H1 (cell line): ENCODE results near the gene CAMSAP1. TPM values are rescaled to one million over a fixed set of nuclear protein-coding genes. Genes with fewer than 3 reads are reported as not detected.

Experiments
- CTCF ChIA-PET: fragments of 300-600 bp; sonication (Branson Sonifier 250); formaldehyde crosslinking; loops from one replicate; lab custom pipeline; 2021; ENCODE audit not compliant: partially characterized antibody; lab: Charles Lee
- POLR2A ChIA-PET: fragments of 300-600 bp; sonication (Branson Sonifier 250); formaldehyde crosslinking; loops from one replicate; lab custom pipeline; 2021; ENCODE audit warnings: inconsistent platforms; ENCODE audit not compliant: partially characterized antibody; lab: Charles Lee
- DNase-seq, 2 experiments: peaks; one replicate each; pipeline versions ENCODE4 v3.0.0 to v3.0.0-alpha.2; 2010 to 2022; ENCODE audit warnings: low spot score in 2 of 2, low read depth in 1 of 2, mixed read lengths in 1 of 2
- FAIRE-seq: peaks from 2 replicates; lab custom pipeline; 2011; peaks lifted over from hg19 to GRCh38; lab: Jason Lieb, UNC
- H2AFZ ChIP-seq: 2 replicates; pipeline ENCODE4 v1.8.1; 2012; ENCODE audit warnings: low read length, inconsistent platforms
- H2AK5ac ChIP-seq: 2 replicates; pipeline ENCODE4 v1.6.1; 2013; ENCODE audit warnings: low read depth, low read length
- H2BK120ac ChIP-seq: replicated peaks from 2 replicates; pipeline ENCODE3; 2013; ENCODE audit warnings: low read depth, low read length, inconsistent platforms
- H2BK12ac ChIP-seq: 2 replicates; pipeline ENCODE4 v1.6.1; 2013; ENCODE audit warnings: low read depth, low read length
- H2BK15ac ChIP-seq: 2 replicates; pipeline ENCODE4 v1.6.1; 2013; ENCODE audit warnings: low read length
- H2BK20ac ChIP-seq: 2 replicates; pipeline ENCODE4 v1.6.1; 2013; ENCODE audit warnings: low read length
- H2BK5ac ChIP-seq: 2 replicates; pipeline ENCODE4 v1.6.1; 2013; ENCODE audit warnings: low read depth, low read length
- H3K14ac ChIP-seq: 2 replicates; pipeline ENCODE4 v1.6.1; 2013; ENCODE audit warnings: inconsistent platforms; ENCODE audit not compliant: insufficient read length
- H3K18ac ChIP-seq: 2 replicates; pipeline ENCODE4 v1.6.1; 2013; ENCODE audit warnings: low read length; ENCODE audit errors: extremely low read depth
- H3K23ac ChIP-seq: 2 replicates; pipeline ENCODE4 v1.6.1; 2013; ENCODE audit warnings: inconsistent platforms; ENCODE audit not compliant: insufficient read length
- H3K23me2 ChIP-seq: 2 replicates; pipeline ENCODE4 v1.6.1; 2013; ENCODE audit warnings: low read depth, low read length
- H3K27ac ChIP-seq: 2 replicates; pipeline ENCODE4 v1.6.1; 2011; ENCODE audit warnings: low read depth, low read length, inconsistent platforms
- H3K27me3 ChIP-seq, 4 experiments: replicated peaks in 1 of 4; 1 replicate in 1 of 4; 2 replicates in 3 of 4; pipeline versions ENCODE4 v1.6.1 to v1.8.1; 2011 to 2013; ENCODE audit warnings: low read length in 3 of 4, mild to moderate bottlenecking in 3 of 4, inconsistent platforms in 2 of 4, mixed read lengths in 2 of 4, moderate library complexity in 1 of 4; ENCODE audit not compliant: control insufficient read depth in 3 of 4, insufficient read depth in 3 of 4; ENCODE audit errors: extremely low read depth in 1 of 4
- H3K36me3 ChIP-seq, 4 experiments: 2 replicates each; pipeline versions ENCODE4 v1.6.1 to v1.8.1; 2011 to 2013; ENCODE audit warnings: mild to moderate bottlenecking in 4 of 4, low read length in 3 of 4, moderate library complexity in 2 of 4, control low read depth in 1 of 4, inconsistent platforms in 1 of 4; ENCODE audit not compliant: insufficient read depth in 4 of 4, control insufficient read depth in 2 of 4
- H3K4ac ChIP-seq: replicated peaks from 2 replicates; pipeline ENCODE3; 2013; ENCODE audit warnings: low read length, low read depth, mixed read lengths, inconsistent platforms; ENCODE audit not compliant: insufficient read length
- H3K4me1 ChIP-seq, 4 experiments: replicated peaks in 1 of 4; 1 replicate in 1 of 4; 2 replicates in 3 of 4; pipeline versions ENCODE4 v1.6.1 to v1.8.1; 2011 to 2013; ENCODE audit warnings: low read length in 3 of 4, inconsistent platforms in 2 of 4, mixed read lengths in 1 of 4; ENCODE audit not compliant: insufficient read depth in 4 of 4, control insufficient read depth in 3 of 4
- H3K4me2 ChIP-seq, 2 experiments: 2 replicates each; pipeline versions ENCODE4 v1.6.1 to v1.8.1; 2011 to 2013; ENCODE audit warnings: low read depth in 2 of 2, low read length in 2 of 2, control low read depth in 1 of 2, inconsistent platforms in 1 of 2, mild to moderate bottlenecking in 1 of 2; ENCODE audit not compliant: insufficient read depth in 1 of 2
- H3K4me3 ChIP-seq, 4 experiments: fragments of 200-600, 300-600 bp in 1 of 4; sonication (generic), shearing (Covaris generic), sonication (Bioruptor Twin) in 1 of 4; 2 replicates each; pipeline versions ENCODE4 v1.5.1 to v1.8.1; 2011 to 2016; ENCODE audit warnings: low read length in 4 of 4, low read depth in 3 of 4, control low read depth in 2 of 4, inconsistent platforms in 2 of 4, mild to moderate bottlenecking in 2 of 4, mixed read lengths in 1 of 4, moderate library complexity in 1 of 4; ENCODE audit not compliant: insufficient read depth in 2 of 4; ENCODE audit errors: extremely low read depth in 1 of 4
- H3K56ac ChIP-seq: replicated peaks from 2 replicates; pipeline ENCODE3; 2013; ENCODE audit warnings: low read depth, mild to moderate bottlenecking, mixed read lengths, low read length, inconsistent platforms; ENCODE audit not compliant: insufficient read length
- H3K79me1 ChIP-seq: 2 replicates; pipeline ENCODE4 v1.6.1; 2013; ENCODE audit warnings: low read depth, low read length, control low read depth
- H3K79me2 ChIP-seq, 2 experiments: 2 replicates each; pipeline versions ENCODE4 v1.6.1 to v1.8.1; 2012 to 2013; ENCODE audit warnings: low read length in 2 of 2, mild to moderate bottlenecking in 2 of 2, inconsistent platforms in 1 of 2; ENCODE audit not compliant: insufficient read depth in 2 of 2, control insufficient read depth in 1 of 2
- H3K9ac ChIP-seq, 4 experiments: replicated peaks in 1 of 4; 1 replicate in 1 of 4; 2 replicates in 3 of 4; pipeline versions ENCODE4 v1.6.1 to v1.8.1; 2011 to 2013; ENCODE audit warnings: low read depth in 3 of 4, low read length in 3 of 4, control low read depth in 2 of 4, mild to moderate bottlenecking in 2 of 4, moderate library complexity in 2 of 4, inconsistent platforms in 1 of 4; ENCODE audit errors: extremely low read depth in 1 of 4
- H3K9me3 ChIP-seq, 2 experiments: 2 replicates each; pipeline versions ENCODE4 v1.6.1 to v1.8.1; 2012 to 2013; ENCODE audit warnings: mild to moderate bottlenecking in 2 of 2, moderate library complexity in 2 of 2, control low read depth in 1 of 2, inconsistent platforms in 1 of 2, low read depth in 1 of 2, low read length in 1 of 2, mixed read lengths in 1 of 2; ENCODE audit not compliant: insufficient read depth in 2 of 2
- H4K20me1 ChIP-seq, 2 experiments: replicated peaks in 1 of 2; 2 replicates each; pipeline versions ENCODE3 to v1.8.1; 2011 to 2013; ENCODE audit warnings: inconsistent platforms in 2 of 2, low read length in 2 of 2, mild to moderate bottlenecking in 1 of 2; ENCODE audit not compliant: insufficient read depth in 2 of 2, control insufficient read depth in 1 of 2
- H4K5ac ChIP-seq: 2 replicates; pipeline ENCODE4 v1.6.1; 2013; ENCODE audit warnings: low read length, low read depth, mixed read lengths, inconsistent platforms; ENCODE audit not compliant: insufficient read length
- H4K8ac ChIP-seq: 2 replicates; pipeline ENCODE4 v1.8.0; 2013; ENCODE audit warnings: mild to moderate bottlenecking, moderate library complexity, low read length, inconsistent platforms; ENCODE audit not compliant: insufficient read depth; ENCODE audit errors: extremely low read depth
- H4K91ac ChIP-seq: replicated peaks from 2 replicates; pipeline ENCODE3; 2013; ENCODE audit warnings: low read length, mixed read lengths, inconsistent platforms; ENCODE audit not compliant: insufficient read length
- BACH1 ChIP-seq: IDR thresholded peaks from 2 replicates; pipeline ENCODE4 v1.6.1; 2012; ENCODE audit warnings: low read length, improper control_type of control experiment
- CHD2 ChIP-seq: IDR thresholded peaks from 2 replicates; pipeline ENCODE4 v1.6.1; 2012; ENCODE audit warnings: low read length, improper control_type of control experiment
- CREB1 ChIP-seq: IDR thresholded peaks from 2 replicates; pipeline ENCODE4 v1.6.1; 2012; ENCODE audit warnings: inconsistent platforms
- GABPA ChIP-seq: IDR thresholded peaks from 2 replicates; pipeline ENCODE4 v1.6.1; 2011; ENCODE audit warnings: mild to moderate bottlenecking, low read length, moderate library complexity, borderline replicate concordance; ENCODE audit not compliant: insufficient read depth
- GTF2F1 ChIP-seq: IDR thresholded peaks from 2 replicates; pipeline ENCODE4 v1.6.1; 2012; ENCODE audit warnings: low read depth, low read length, improper control_type of control experiment, borderline replicate concordance
- KDM1A ChIP-seq: fragments of 200-600, 300-600 bp; sonication (generic); IDR thresholded peaks from 2 replicates; pipeline ENCODE4 v1.7.1; 2016; ENCODE audit warnings: mild to moderate bottlenecking, low read length, borderline replicate concordance
- NANOG ChIP-seq: IDR thresholded peaks from 2 replicates; pipeline ENCODE4 v1.6.1; 2011; ENCODE audit warnings: low read length, low read depth, mild to moderate bottlenecking, inconsistent platforms; ENCODE audit not compliant: insufficient read depth, poor library complexity, severe bottlenecking
- NRF1 ChIP-seq: IDR thresholded peaks from 2 replicates; pipeline ENCODE4 v1.6.1; 2011; ENCODE audit warnings: mild to moderate bottlenecking, low read depth, low read length, improper control_type of control experiment
- PHF8 ChIP-seq: fragments of 200-600 bp; sonication (generic); conservative IDR thresholded peaks from 2 replicates; pipeline ENCODE4 v1.7.1; 2012; ENCODE audit warnings: low read depth, mild to moderate bottlenecking, inconsistent platforms, low read length, moderate library complexity
- RNF2 ChIP-seq: fragments of 200-900, 300-1000 bp; sonication (generic); IDR thresholded peaks from 2 replicates; pipeline ENCODE4 v1.7.1; 2016; ENCODE audit warnings: borderline replicate concordance, low read depth, mild to moderate bottlenecking, antibody characterized with exemption, low read length; ENCODE audit not compliant: poor library complexity, severe bottlenecking; ENCODE audit errors: missing control alignments
- TBP ChIP-seq: IDR thresholded peaks from 2 replicates; pipeline ENCODE4 v1.6.1; 2011; ENCODE audit warnings: low read depth, low read length, improper control_type of control experiment
- WGBS, 2 experiments: shearing (Covaris generic) in 1 of 2; methylation state at CpG; one replicate each; pipeline versions ENCODE4 v1.1.6 to v1.1.7; 2013 to 2015; ENCODE audit warnings: low lambda C conversion rate in 2 of 2, mixed read lengths in 2 of 2, inconsistent platforms in 1 of 2, low coverage in 1 of 2, missing lambda C conversion rate in 1 of 2; ENCODE audit not compliant: insufficient replicate concordance in 2 of 2, insufficient coverage in 1 of 2, insufficient read length in 1 of 2; ENCODE audit errors: extremely low coverage in 1 of 2, missing lambda C conversion rate in 1 of 2; 5-methylcytosine and 5-hydroxymethylcytosine counted together
- polyA plus RNA-seq, 7 experiments: library from polyadenylated mRNA; depleted of rRNA in 3 of 7; stranded (reverse) in 5 of 7; unstranded in 2 of 7; fragments of >200 nt in 5 of 7; fragments of 200-250 nt in 2 of 7; gene quantifications; 1 replicate in 5 of 7; 2 replicates in 1 of 7; 4 replicates in 1 of 7; pipeline versions ENCODE4 v1.2.1 to v1.2.3, GENCODE V29; 2011 to 2013; ENCODE audit warnings: missing spikeins in 2 of 7, mixed read lengths in 2 of 7
- total RNA-seq: library from RNA; stranded (reverse); fragmentation: NEBNext Ultra II Directional; extraction: Animal tissue kit (Norgen Biotek cat#: 25700); gene quantifications from 2 replicates; pipeline ENCODE4 v1.2.1, GENCODE V29; 2021
- TF ChIP-seq, protein P1 (sequence below): IDR thresholded peaks from 2 replicates; pipeline ENCODE4 v1.6.1; 2011; ENCODE audit warnings: low read depth, mild to moderate bottlenecking, low read length; ENCODE audit not compliant: insufficient read depth
- TF ChIP-seq, protein P2 (sequence below): IDR thresholded peaks from 2 replicates; pipeline ENCODE4 v1.6.1; 2012; ENCODE audit warnings: inconsistent platforms

The CAMSAP1 gene
- total and polyA plus RNA-seq, 2 of the 8 experiments (the other 6 are each of a cell fraction or from before 2014, with no cell fraction given), result 13.4 to 44.0 TPM

DNA sequence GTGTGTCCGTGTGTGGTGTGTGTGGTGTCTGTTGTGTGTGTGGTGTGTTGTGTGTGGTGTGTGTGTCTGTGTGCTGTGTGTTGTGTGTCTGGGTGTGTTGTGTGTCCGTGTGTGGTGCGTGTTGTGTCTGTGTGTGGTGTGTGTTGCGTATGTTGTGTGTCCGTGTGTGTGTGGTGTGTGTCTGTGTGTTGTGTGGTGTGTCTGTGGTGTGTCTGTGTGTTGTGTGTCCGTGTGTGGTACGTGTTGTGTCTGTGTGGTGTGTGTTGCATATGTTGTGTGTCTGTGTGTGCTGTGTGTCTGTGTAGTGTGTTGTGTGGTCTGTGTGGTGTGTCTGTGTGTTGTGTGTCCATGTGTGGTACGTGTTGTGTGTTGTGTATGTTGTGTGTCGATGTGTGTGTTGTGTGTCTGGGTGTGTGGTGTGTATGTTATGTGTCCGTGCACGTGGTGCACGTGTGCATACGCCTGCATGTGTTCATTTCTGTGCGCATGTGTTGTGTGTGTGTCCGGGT is 133.1 kb downstream of the CAMSAP1 start:
- no peak overlapping the region for H3K4me3 ChIP-seq
- peak overlapping the region; percentile 43 for H2BK120ac ChIP-seq
- H2AK5ac ChIP-seq, result peak overlapping the region; percentile 28; the same call in 1 of the 2 replicates
- no peaks in the 10 kb centered on the region for H3K79me1 ChIP-seq
- H3K79me2 ChIP-seq, result no peaks in the 10 kb centered on the region
- no peak overlapping the region for H2BK5ac ChIP-seq
- peak overlapping the region; percentile 89 for H4K91ac ChIP-seq
- peaks cover 6% of the 10 kb centered on the region; the same call in 1 of the 2 replicates for H3K23me2 ChIP-seq
- peak overlapping the region; percentile 94 for H3K56ac ChIP-seq
- no peak overlapping the region for H3K4me2 ChIP-seq
- no peak overlapping the region for H3K27ac ChIP-seq
- H3K9ac ChIP-seq, result no peak overlapping the region
- H4K5ac ChIP-seq, result no peak overlapping the region
- FAIRE-seq, result peak; percentile 63
- H3K27me3 ChIP-seq, result no peaks in the 10 kb centered on the region
- no peaks in the 10 kb centered on the region for H3K9me3 ChIP-seq
- no peaks in the 10 kb centered on the region; a peak in 1 of 8 replicates for H3K36me3 ChIP-seq
- peaks cover 0 to 7% of the 10 kb centered on the region in 2 experiments for H4K20me1 ChIP-seq
- DNase-seq, result no peak
- no peak overlapping the region for H2AFZ ChIP-seq
- H3K4ac ChIP-seq, result peak overlapping the region; percentile 69
- no peaks in the 10 kb centered on the region for H3K4me1 ChIP-seq
- peak overlapping the region; percentile 84 for H3K23ac ChIP-seq
- 92% methylated on average over 15 of the region's 15 CpGs; no CpG with 5 or more reads in 1 of the 2 experiments for WGBS, 2 experiments
- H2BK12ac ChIP-seq, result 0 out of 2 replicates have a peak overlapping the region, but pooled peaks have one; percentile 7
- no peak overlapping the region for H4K8ac ChIP-seq
- H3K18ac ChIP-seq, result no peak overlapping the region
- ChIA-PET CTCF (no interaction called here), POLR2A (no interaction called here)
- no peak overlapping the region for H2BK20ac ChIP-seq
- H2BK15ac ChIP-seq, result no peak overlapping the region
- H3K14ac ChIP-seq, result no peak overlapping the region
- TF ChIP-seq, protein P1, sequence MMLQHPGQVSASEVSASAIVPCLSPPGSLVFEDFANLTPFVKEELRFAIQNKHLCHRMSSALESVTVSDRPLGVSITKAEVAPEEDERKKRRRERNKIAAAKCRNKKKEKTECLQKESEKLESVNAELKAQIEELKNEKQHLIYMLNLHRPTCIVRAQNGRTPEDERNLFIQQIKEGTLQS, result no peak
- no peak for TF ChIP-seq PHF8
- TF ChIP-seq CREB1, result no peak
- no peak for TF ChIP-seq NANOG
- no peak for TF ChIP-seq NRF1
- TF ChIP-seq KDM1A, result no peak
- TF ChIP-seq BACH1, result no peak
- no peak for TF ChIP-seq TBP
- no peak for TF ChIP-seq GABPA
- TF ChIP-seq, protein P2, sequence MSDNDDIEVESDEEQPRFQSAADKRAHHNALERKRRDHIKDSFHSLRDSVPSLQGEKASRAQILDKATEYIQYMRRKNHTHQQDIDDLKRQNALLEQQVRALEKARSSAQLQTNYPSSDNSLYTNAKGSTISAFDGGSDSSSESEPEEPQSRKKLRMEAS, result no peak
- no peak for TF ChIP-seq RNF2
- TF ChIP-seq CHD2, result no peak
- no peak for TF ChIP-seq GTF2F1
